ENCODE data around the gene GHITM.

The GHITM gene

DNA sequence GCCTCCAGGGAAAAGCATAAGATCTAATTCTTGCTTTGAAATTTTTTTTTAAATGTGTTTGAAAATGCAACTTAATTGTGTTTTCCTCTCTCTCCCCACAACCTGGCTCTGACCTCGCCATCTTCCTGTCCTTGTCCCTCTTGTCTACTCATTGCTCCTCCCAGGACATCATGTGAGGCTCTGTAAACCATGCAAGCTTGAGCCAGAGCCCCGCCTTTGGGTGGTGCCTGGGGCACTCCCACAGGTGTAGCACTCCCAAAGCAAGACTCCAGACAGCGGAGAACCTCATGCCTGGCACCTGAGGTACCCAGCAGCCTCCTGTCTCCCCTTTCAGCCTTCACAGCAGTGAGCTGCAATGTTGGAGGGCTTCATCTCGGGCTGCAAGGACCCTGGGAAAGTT, 45.2 kb downstream of the GHITM start:
- no peak for TF ChIP-seq FOXP2 (optimal IDR thresholded peaks at IDR 0.05; ENCODE audit: borderline replicate concordance, extremely low read depth, extremely low read length, insufficient read depth)
- no peak for TF ChIP-seq TAF1 (IDR thresholded peaks at IDR 0.05; ENCODE audit: borderline replicate concordance, insufficient read depth, low read length)
- TF ChIP-seq SIN3A (IDR thresholded peaks at IDR 0.05; ENCODE audit: borderline replicate concordance, insufficient read depth, low read length) = no peak
- no peak for TF ChIP-seq POLR2AphosphoS5 (IDR thresholded peaks at IDR 0.05; ENCODE audit: low read depth, low read length)
- TF ChIP-seq, protein P1, sequence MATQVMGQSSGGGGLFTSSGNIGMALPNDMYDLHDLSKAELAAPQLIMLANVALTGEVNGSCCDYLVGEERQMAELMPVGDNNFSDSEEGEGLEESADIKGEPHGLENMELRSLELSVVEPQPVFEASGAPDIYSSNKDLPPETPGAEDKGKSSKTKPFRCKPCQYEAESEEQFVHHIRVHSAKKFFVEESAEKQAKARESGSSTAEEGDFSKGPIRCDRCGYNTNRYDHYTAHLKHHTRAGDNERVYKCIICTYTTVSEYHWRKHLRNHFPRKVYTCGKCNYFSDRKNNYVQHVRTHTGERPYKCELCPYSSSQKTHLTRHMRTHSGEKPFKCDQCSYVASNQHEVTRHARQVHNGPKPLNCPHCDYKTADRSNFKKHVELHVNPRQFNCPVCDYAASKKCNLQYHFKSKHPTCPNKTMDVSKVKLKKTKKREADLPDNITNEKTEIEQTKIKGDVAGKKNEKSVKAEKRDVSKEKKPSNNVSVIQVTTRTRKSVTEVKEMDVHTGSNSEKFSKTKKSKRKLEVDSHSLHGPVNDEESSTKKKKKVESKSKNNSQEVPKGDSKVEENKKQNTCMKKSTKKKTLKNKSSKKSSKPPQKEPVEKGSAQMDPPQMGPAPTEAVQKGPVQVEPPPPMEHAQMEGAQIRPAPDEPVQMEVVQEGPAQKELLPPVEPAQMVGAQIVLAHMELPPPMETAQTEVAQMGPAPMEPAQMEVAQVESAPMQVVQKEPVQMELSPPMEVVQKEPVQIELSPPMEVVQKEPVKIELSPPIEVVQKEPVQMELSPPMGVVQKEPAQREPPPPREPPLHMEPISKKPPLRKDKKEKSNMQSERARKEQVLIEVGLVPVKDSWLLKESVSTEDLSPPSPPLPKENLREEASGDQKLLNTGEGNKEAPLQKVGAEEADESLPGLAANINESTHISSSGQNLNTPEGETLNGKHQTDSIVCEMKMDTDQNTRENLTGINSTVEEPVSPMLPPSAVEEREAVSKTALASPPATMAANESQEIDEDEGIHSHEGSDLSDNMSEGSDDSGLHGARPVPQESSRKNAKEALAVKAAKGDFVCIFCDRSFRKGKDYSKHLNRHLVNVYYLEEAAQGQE (IDR thresholded peaks at IDR 0.05; ENCODE audit: insufficient read depth in 1 of 2, low read depth in 2 of 2, low read length in 2 of 2) = no peak

DNA sequence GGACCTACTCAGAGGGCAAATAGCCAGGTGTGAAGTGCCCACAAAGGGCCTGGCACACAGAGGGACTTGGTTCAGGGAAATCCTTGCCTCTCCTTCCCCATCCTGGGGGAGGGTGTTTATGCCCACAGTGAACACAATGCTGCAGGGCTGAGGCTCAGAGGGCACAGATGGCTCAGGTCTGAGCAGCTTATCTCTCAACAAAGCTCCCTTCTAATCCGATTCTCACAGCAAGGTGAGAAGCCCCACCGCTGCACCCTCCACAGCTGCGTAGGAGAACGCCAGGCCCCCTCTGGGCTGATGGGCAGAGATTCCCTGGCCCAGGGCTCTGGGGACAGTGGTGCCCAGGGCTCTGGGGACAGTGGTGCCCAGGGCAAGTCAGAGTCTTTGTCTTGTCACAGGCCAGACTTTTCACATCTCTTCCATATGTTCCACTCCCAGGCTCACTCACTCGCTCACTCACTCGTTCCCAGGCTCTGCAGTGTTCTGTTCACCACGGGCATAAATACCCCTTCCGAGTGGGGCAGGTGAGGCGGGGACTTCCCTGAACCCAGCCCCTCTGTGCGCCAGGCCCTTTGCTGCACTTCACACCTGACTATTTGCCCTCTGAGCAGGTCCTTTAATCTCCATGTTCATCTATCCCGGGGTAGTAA, 46.3 kb downstream of the GHITM start:
- TF ChIP-seq FOXP2 (optimal IDR thresholded peaks at IDR 0.05; ENCODE audit: borderline replicate concordance, extremely low read depth, extremely low read length, insufficient read depth) (no peak), SIN3A (IDR thresholded peaks at IDR 0.05; ENCODE audit: borderline replicate concordance, insufficient read depth, low read length) (no peak), POLR2AphosphoS5 (IDR thresholded peaks at IDR 0.05; ENCODE audit: low read depth, low read length) (no peak), TAF1 (IDR thresholded peaks at IDR 0.05; ENCODE audit: borderline replicate concordance, insufficient read depth, low read length) (no peak)
- TF ChIP-seq, protein P1 (IDR thresholded peaks at IDR 0.05; ENCODE audit: insufficient read depth in 1 of 2, low read depth in 2 of 2, low read length in 2 of 2) = no peak

DNA sequence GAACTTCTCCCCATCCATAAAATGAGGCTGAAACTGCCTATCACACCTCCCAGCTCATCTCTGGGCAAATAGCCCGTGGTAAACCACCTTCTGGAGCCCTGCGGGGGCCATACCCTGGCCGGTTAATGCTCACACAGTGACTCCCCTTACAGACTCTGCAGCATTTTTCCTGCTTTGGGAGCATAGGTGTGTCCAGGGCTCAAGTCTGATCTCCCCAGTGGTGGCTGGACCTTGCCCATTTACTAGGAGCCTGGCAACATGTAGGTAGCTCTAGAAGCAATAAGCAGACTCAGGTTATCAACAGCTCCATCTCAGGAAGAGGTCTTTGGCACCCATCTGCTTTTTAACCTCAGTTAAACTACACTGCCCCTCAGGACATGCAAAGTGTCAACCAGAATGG, 49.5 kb downstream of the GHITM start:
- TF ChIP-seq POLR2AphosphoS5 (IDR thresholded peaks at IDR 0.05; ENCODE audit: low read depth, low read length) (no peak), TAF1 (IDR thresholded peaks at IDR 0.05; ENCODE audit: borderline replicate concordance, insufficient read depth, low read length) (no peak), FOXP2 (optimal IDR thresholded peaks at IDR 0.05; ENCODE audit: borderline replicate concordance, extremely low read depth, extremely low read length, insufficient read depth) (no peak), SIN3A (IDR thresholded peaks at IDR 0.05; ENCODE audit: borderline replicate concordance, insufficient read depth, low read length) (no peak)
- TF ChIP-seq, protein P1 (IDR thresholded peaks at IDR 0.05; ENCODE audit: insufficient read depth in 1 of 2, low read depth in 2 of 2, low read length in 2 of 2) = no peak

DNA sequence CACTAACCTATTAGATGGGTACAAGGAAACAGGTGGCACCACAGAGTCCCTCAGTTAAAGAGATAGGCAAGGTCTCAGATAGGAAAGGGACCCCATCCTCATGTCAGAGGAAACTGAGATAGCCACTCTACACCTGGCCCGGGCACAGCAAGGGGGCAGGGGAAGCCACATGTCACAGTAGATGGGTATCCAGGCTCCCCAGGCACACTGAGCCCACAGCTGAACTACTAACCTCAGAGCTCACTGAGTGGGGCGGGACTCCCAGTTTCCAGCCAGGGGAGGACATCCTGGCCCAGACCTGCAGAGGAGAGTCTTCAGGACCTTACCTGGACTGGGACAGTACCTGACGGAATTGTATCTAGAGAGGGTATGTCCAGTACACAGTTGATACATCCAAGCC, 51.3 kb downstream of the GHITM start:
- TF ChIP-seq TAF1 (IDR thresholded peaks at IDR 0.05; ENCODE audit: borderline replicate concordance, insufficient read depth, low read length) (no peak), FOXP2 (optimal IDR thresholded peaks at IDR 0.05; ENCODE audit: borderline replicate concordance, extremely low read depth, extremely low read length, insufficient read depth) (no peak), POLR2AphosphoS5 (IDR thresholded peaks at IDR 0.05; ENCODE audit: low read depth, low read length) (no peak), SIN3A (IDR thresholded peaks at IDR 0.05; ENCODE audit: borderline replicate concordance, insufficient read depth, low read length) (no peak)
- TF ChIP-seq, protein P1 (IDR thresholded peaks at IDR 0.05; ENCODE audit: insufficient read depth in 1 of 2, low read depth in 2 of 2, low read length in 2 of 2) = no peak

Measured in PFSK-1 (cell line).